Endothelial cell of umbilical vein (primary cell): ENCODE results near the gene C9orf153. TPM values are rescaled to one million over a fixed set of nuclear protein-coding genes. Genes with fewer than 3 reads are reported as not detected.

Experiments used
- BruUV-seq: library from RNA; stranded (reverse); fragments of 400-500 nt; replicated peaks from 2 replicates; lab custom pipeline; 2021; lab: Mats Ljungman, UMichigan
- CTCF ChIA-PET: fragments of 300-600, 350-600 bp; sonication (Branson Sonifier 250); formaldehyde crosslinking; loops from one replicate; lab custom pipeline; 2021; ENCODE audit warnings: antibody characterized with exemption, inconsistent platforms; lab: Charles Lee
- POLR2A ChIA-PET: fragments of 300-600, 350-600 bp; sonication (Branson Sonifier 250); formaldehyde crosslinking; loops from one replicate; lab custom pipeline; 2021; ENCODE audit warnings: antibody characterized with exemption, inconsistent platforms; lab: Charles Lee
- DNase-seq: peaks from one replicate; pipeline ENCODE4 v3.0.0-alpha.2; 2011; ENCODE audit warnings: low read depth, low spot score
- FAIRE-seq: peaks from 2 replicates; lab custom pipeline; 2011; peaks lifted over from hg19 to GRCh38; lab: Jason Lieb, UNC
- H2AFZ ChIP-seq: 2 replicates; pipeline ENCODE4 v1.6.0; 2012; ENCODE audit warnings: low read depth, low read length, control low read depth, inconsistent platforms
- H3K27ac ChIP-seq: 2 replicates; pipeline ENCODE4 v1.5.1; 2011; ENCODE audit warnings: low read depth, mild to moderate bottlenecking, control low read depth, low read length, moderate library complexity; ENCODE audit not compliant: insufficient read depth
- H3K27me3 ChIP-seq, 2 experiments: 2 replicates each; pipeline versions ENCODE4 v1.6.0 to v1.6.1; 2011; ENCODE audit warnings: low read length in 2 of 2, mixed read lengths in 1 of 2; ENCODE audit not compliant: control insufficient read depth in 2 of 2, insufficient read depth in 2 of 2
- H3K36me3 ChIP-seq, 2 experiments: 2 replicates in 1 of 2; 3 replicates in 1 of 2; pipeline ENCODE4 v1.5.1; 2011; ENCODE audit warnings: low read length in 2 of 2, mild to moderate bottlenecking in 1 of 2, moderate library complexity in 1 of 2; ENCODE audit not compliant: control insufficient read depth in 2 of 2, insufficient read depth in 2 of 2; ENCODE audit errors: extremely low read depth in 1 of 2
- H3K4me1 ChIP-seq: 3 replicates; pipeline ENCODE4 v1.5.1; 2011; ENCODE audit warnings: mild to moderate bottlenecking, low read length; ENCODE audit not compliant: control insufficient read depth, insufficient read depth; ENCODE audit errors: extremely low read depth
- H3K4me2 ChIP-seq: 2 replicates; pipeline ENCODE4 v1.6.1; 2011; ENCODE audit warnings: low read length, control low read depth, mixed read lengths; ENCODE audit not compliant: insufficient read depth
- H3K4me3 ChIP-seq, 3 experiments: fragments of 200-600 bp in 1 of 3; sonication (generic), shearing (Covaris generic) in 1 of 3; replicated peaks in 1 of 3; 2 replicates each; pipeline ENCODE4 v1.5.1; 2011 to 2016; ENCODE audit warnings: control low read depth in 3 of 3, low read length in 3 of 3, mild to moderate bottlenecking in 2 of 3, inconsistent platforms in 1 of 3, low read depth in 1 of 3, moderate library complexity in 1 of 3; ENCODE audit not compliant: insufficient read depth in 1 of 3
- H3K79me2 ChIP-seq: 2 replicates; pipeline ENCODE4 v1.6.0; 2012; ENCODE audit warnings: low read length, inconsistent platforms; ENCODE audit not compliant: control insufficient read depth, insufficient read depth
- H3K9ac ChIP-seq: replicated peaks from 2 replicates; pipeline ENCODE3; 2011; ENCODE audit warnings: low read length, control low read depth; ENCODE audit not compliant: insufficient read depth; ENCODE audit errors: extremely low read depth
- H3K9me1 ChIP-seq: replicated peaks from 3 replicates; pipeline ENCODE4 v1.6.0; 2011; ENCODE audit warnings: mild to moderate bottlenecking, low read length; ENCODE audit not compliant: control insufficient read depth, insufficient read depth; ENCODE audit errors: extremely low read depth
- H3K9me3 ChIP-seq: replicated peaks from 2 replicates; pipeline ENCODE4 v1.5.1; 2012; ENCODE audit warnings: low read length, inconsistent platforms; ENCODE audit not compliant: control insufficient read depth, insufficient read depth
- H4K20me1 ChIP-seq: replicated peaks from 2 replicates; pipeline ENCODE3; 2011; ENCODE audit warnings: mild to moderate bottlenecking, low read length; ENCODE audit not compliant: control insufficient read depth, insufficient read depth; ENCODE audit errors: extremely low read depth
- CTCF ChIP-seq, 2 donors: IDR thresholded peaks; 1 replicate in 1 of 2; 2 replicates in 1 of 2; pipeline ENCODE4 v1.5.1; 2011; ENCODE audit warnings: low read length in 2 of 2, mild to moderate bottlenecking in 2 of 2, moderate library complexity in 2 of 2, control low read depth in 1 of 2, inconsistent platforms in 1 of 2, low read depth in 1 of 2; ENCODE audit not compliant: insufficient read depth in 1 of 2; ENCODE audit errors: extremely low read depth in 1 of 2
- EZH2 ChIP-seq: IDR thresholded peaks from 2 replicates; pipeline ENCODE4 v1.6.1; 2012; ENCODE audit warnings: borderline replicate concordance, low read depth, mild to moderate bottlenecking, moderate library complexity, low read length, inconsistent platforms; ENCODE audit not compliant: severe bottlenecking
- FOS ChIP-seq: IDR thresholded peaks from 2 replicates; pipeline ENCODE4 v1.6.1; 2011; ENCODE audit warnings: mild to moderate bottlenecking, low read length, moderate library complexity, borderline replicate concordance; ENCODE audit not compliant: insufficient read depth
- GATA2 ChIP-seq: IDR thresholded peaks from 2 replicates; pipeline ENCODE4 v1.7.0; 2011; ENCODE audit warnings: low read depth, mild to moderate bottlenecking, moderate library complexity, mixed read lengths, low read length; ENCODE audit not compliant: insufficient read length, insufficient read depth
- JUN ChIP-seq: IDR thresholded peaks from 2 replicates; pipeline ENCODE4 v1.6.1; 2011; ENCODE audit warnings: borderline replicate concordance, low read depth; ENCODE audit not compliant: insufficient read length, insufficient read depth
- MAX ChIP-seq: IDR thresholded peaks from 2 replicates; pipeline ENCODE4 v1.6.1; 2011; ENCODE audit not compliant: insufficient read depth, insufficient read length
- MYC ChIP-seq: IDR thresholded peaks from one replicate; pipeline ENCODE4 v1.6.1; 2011; ENCODE audit warnings: mild to moderate bottlenecking, low read depth, low read length
- POLR2A ChIP-seq: IDR thresholded peaks from 2 replicates; pipeline ENCODE4 v1.6.1; 2012; ENCODE audit warnings: low read depth, mild to moderate bottlenecking, control low read depth, low read length
- POLR2AphosphoS5 ChIP-seq: IDR thresholded peaks from 2 replicates; pipeline ENCODE4 v1.6.1; 2012; ENCODE audit warnings: low read depth, mild to moderate bottlenecking, control low read depth, low read length, moderate library complexity; ENCODE audit not compliant: insufficient read depth
- dilution Hi-C: fragments of 300-500 bp; cut with MboI; formaldehyde crosslinking; loops from one replicate; pipeline ENCODE4 v1.15.0; 2019; ENCODE audit warnings: low sequenced_read_pairs; ENCODE audit not compliant: extremely low pct_ligation_motif_present
- intact Hi-C: fragments of 100-400 bp; cut with micrococcal nuclease; formaldehyde crosslinking; loops from one replicate; pipeline ENCODE4 v1.10.0; 2022
- polyA plus RNA-seq, 4 experiments: library from polyadenylated mRNA; depleted of rRNA in 3 of 4; stranded (reverse) in 3 of 4; unstranded in 1 of 4; fragments of >200 nt; gene quantifications; 2 replicates each; pipeline versions ENCODE4 v1.2.1 to v1.2.3, GENCODE V29; 2011 to 2012; ENCODE audit warnings: missing spikeins in 1 of 4
- total RNA-seq: library from RNA; stranded (reverse); gene quantifications from 2 replicates; pipeline ENCODE4 v1.2.3, GENCODE V29; 2021

C9orf153 gene
- total and polyA plus RNA-seq, 2 donors (not counting 3 experiments of a cell fraction or from before 2014, with no cell fraction given), result 0.66 TPM; not detected in 1

GRCh38 chr9:86277072-86277471, 17.6 kb upstream of the C9orf153 start:
- intact Hi-C loops, result loop anchor here (2.0 kb wide), 1 partner anchor 74 kb away; no protein-coding TSS in a partner anchor
- dilution Hi-C loops, result no loop called here
- DNase-seq (no peak), FAIRE-seq (peak; percentile 15)
- H3K79me2 ChIP-seq, result peaks cover 61% of the 10 kb centered on the region
- ChIA-PET CTCF (interaction anchor here (1.2 kb wide), 1 partner anchor 15 kb away, joined by 4 read pairs; no protein-coding TSS in a partner anchor), POLR2A (no interaction called here)
- no peak overlapping the region for H2AFZ ChIP-seq
- no peak overlapping the region for H3K4me2 ChIP-seq
- no peak overlapping the region for H3K9ac ChIP-seq
- no peaks in the 10 kb centered on the region for H3K9me3 ChIP-seq
- peaks cover 6% of the 10 kb centered on the region for H3K4me1 ChIP-seq
- no TSS peak for BruUV-seq
- peaks cover 1 to 2% of the 10 kb centered on the region in 2 experiments for H3K36me3 ChIP-seq
- H3K4me3 ChIP-seq, result no peak overlapping the region
- H4K20me1 ChIP-seq, result no peaks in the 10 kb centered on the region
- H3K27ac ChIP-seq, result no peak overlapping the region
- no peaks in the 10 kb centered on the region for H3K9me1 ChIP-seq
- H3K27me3 ChIP-seq, result no peaks in the 10 kb centered on the region
- no peak for TF ChIP-seq FOS
- no peak for TF ChIP-seq MYC
- TF ChIP-seq GATA2, result no peak
- TF ChIP-seq POLR2AphosphoS5, result no peak
- TF ChIP-seq CTCF (IDR thresholded peaks at IDR 0.05; ENCODE audit: extremely low read depth in 1 of 2, insufficient read depth in 1 of 2, low read depth in 1 of 2, low read length in 2 of 2), result no peak
- no peak for TF ChIP-seq POLR2A
- TF ChIP-seq JUN, result no peak
- TF ChIP-seq MAX, result no peak
- TF ChIP-seq EZH2, result no peak
